ENCODE results near the gene B3GNT2.
"Not testable (repeated sequence)": the region's sequence is repeated elsewhere in the genome, so short reads cannot be mapped to it uniquely, and the experiment has no call there.

B3GNT2 gene

GRCh38 chr2:62185475-62186155 is 10.3 kb upstream of the B3GNT2 start:
- DNase-seq (ENCODE audit: low read depth in 2 of 2) = no peak

- no peak for DNase-seq (ENCODE audit: low read depth in 2 of 2)
Observed at GRCh38 chr2:62186156-62186905, 9.6 kb upstream of the B3GNT2 start.

GRCh38 chr2:62187246-62187645 is 8.7 kb upstream of the B3GNT2 start:
- no peak for DNase-seq (ENCODE audit: low read depth in 2 of 2)

GRCh38 chr2:62188416-62188815 is 7.5 kb upstream of the B3GNT2 start:
- no peak for DNase-seq (ENCODE audit: low read depth in 2 of 2)

- DNase-seq (ENCODE audit: low read depth in 2 of 2) = no peak
Observed at GRCh38 chr2:62189196-62189595, 6.7 kb upstream of the B3GNT2 start.

GRCh38 chr2:62192811-62193210 is 3.1 kb upstream of the B3GNT2 start:
- no peak for DNase-seq (ENCODE audit: low read depth in 2 of 2)

- DNase-seq (ENCODE audit: low read depth in 2 of 2) = no peak
Observed at GRCh38 chr2:62194558-62195420, 1.1 kb upstream of the B3GNT2 start.

- peak; percentile 36 to 44 for DNase-seq (ENCODE audit: low read depth in 2 of 2)
Observed at GRCh38 chr2:62196278-62196901, 475 bp downstream of the B3GNT2 start.

GRCh38 chr2:62197011-62197924 is 1.4 kb downstream of the B3GNT2 start:
- DNase-seq (ENCODE audit: low read depth in 2 of 2) = peak in 1 of 2 experiments; percentile 22

GRCh38 chr2:62197925-62198633 is 2.2 kb downstream of the B3GNT2 start:
- no peak for DNase-seq (ENCODE audit: low read depth in 2 of 2)

GRCh38 chr2:62198854-62199253 is 2.9 kb downstream of the B3GNT2 start:
- not testable (repeated sequence) for DNase-seq (ENCODE audit: low read depth in 2 of 2)

GRCh38 chr2:62199392-62200125 is 3.6 kb downstream of the B3GNT2 start:
- no peak for DNase-seq (ENCODE audit: low read depth in 2 of 2)

GRCh38 chr2:62200291-62200841 is 4.5 kb downstream of the B3GNT2 start:
- no peak for DNase-seq (ENCODE audit: low read depth in 2 of 2)

- no peak for DNase-seq (ENCODE audit: low read depth in 2 of 2)
Observed at GRCh38 chr2:62200868-62201267, 5.0 kb downstream of the B3GNT2 start.

GRCh38 chr2:62201307-62201706 is 5.4 kb downstream of the B3GNT2 start:
- no peak for DNase-seq (ENCODE audit: low read depth in 2 of 2)

- DNase-seq (ENCODE audit: low read depth in 2 of 2) = no peak
Observed at GRCh38 chr2:62202019-62202722, 6.3 kb downstream of the B3GNT2 start.

GRCh38 chr2:62202729-62203128 is 6.8 kb downstream of the B3GNT2 start:
- no peak for DNase-seq (ENCODE audit: low read depth in 2 of 2)

GRCh38 chr2:62203459-62203858 is 7.5 kb downstream of the B3GNT2 start:
- DNase-seq (ENCODE audit: low read depth in 2 of 2) = no peak

All from stimulated activated CD4-positive, alpha-beta T cell treated with anti-CD3 and anti-CD28 coated beads, Interleukin-12 subunit alpha, Interleukin-12 subunit beta, amount 100 ng/mL, for 24 hours (primary cell).